HG02885 (cell line): ENCODE data around the gene PYGO2.

ENCODE experiments used
- ATAC-seq: cut with Tn5 transposase; IDR thresholded peaks from one replicate; pipeline ENCODE4 v1.9.1; 2021; ENCODE audit warnings: mild to moderate bottlenecking; ENCODE audit not compliant: unreplicated experiment, poor library complexity

Gene PYGO2

DNA sequence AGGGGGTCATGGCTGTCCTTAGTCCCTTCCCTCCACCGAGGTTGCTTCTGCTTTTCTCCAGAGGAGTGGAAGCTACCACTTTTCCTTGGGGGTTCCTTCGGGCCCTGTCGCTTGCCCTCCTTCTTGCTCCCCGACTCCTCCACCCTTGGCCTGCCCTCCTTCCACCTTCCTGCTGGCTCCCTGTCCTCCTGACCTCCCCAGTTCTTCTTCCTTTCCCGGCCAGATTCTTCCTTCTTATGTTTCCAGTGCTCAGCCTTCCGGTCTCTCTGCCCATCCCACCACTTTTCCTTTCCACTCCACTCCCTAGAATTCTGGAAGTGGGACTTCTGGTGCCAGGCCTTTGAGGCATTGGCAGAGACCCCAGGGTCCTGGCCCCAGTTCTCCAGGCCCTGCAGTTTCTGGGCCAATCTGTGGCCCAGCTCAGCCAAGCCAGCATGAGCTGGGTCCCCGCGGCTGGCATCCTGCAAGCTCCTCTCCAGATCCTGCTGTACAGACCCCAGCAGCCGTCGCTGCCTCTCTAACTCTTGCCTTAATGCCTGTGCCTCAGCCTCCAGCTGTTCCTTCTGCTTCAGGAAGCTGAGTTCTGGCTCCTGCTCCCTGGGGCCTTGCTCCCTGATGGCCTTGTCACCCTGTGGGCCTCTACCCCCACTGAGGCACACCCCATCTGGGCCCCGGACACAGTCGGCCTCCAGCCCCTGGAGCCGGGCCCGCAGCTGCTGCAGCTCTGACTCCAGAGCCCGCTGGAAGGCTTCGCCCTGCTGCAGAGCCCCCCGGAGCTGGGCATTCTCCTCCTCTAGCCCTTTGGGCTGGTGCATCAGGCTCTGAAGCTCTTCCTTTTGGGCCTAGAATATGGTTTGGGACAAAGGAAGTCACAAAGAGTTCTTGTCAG is 15.4 kb downstream of the PYGO2 start:
- ATAC-seq, result no peak

DNA sequence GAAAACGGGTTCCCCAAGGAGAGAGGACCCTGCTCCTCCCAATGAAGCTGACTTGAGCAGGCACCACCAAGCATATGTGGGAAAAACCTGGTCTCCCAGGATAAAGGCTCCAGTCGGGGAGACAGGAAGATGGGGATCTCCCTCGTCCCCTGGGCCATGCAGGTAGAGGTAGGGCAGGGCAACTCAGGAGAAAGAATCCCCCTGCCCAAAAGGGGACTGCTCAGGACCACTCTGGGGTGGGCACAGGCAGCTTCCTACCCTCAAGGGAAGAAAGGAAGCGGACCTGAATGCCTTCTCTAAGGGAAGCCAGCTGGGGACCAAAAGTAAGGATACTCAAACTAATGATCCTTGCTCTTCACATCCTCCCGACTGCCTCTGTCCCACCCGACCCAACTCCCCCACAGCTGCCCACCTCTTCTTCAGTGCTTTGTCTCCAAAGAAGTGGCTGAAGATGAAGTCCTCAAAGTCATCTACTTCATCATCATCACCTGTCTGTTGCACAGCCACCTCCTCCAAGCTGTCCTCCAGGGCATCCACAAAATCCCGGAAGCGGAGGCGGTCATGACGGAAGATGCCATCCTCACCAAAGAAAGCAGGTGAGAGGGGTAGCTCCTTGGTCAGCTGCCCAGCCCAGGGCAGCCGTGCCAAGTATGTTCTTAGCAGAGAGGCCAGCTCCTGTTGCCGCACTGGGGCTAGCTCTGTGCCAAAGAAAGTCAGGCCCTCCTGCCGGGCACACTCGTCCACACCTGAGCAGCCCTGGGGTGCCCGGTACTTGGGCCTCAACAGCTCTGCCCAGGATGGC is 16.2 kb downstream of the PYGO2 start:
- no peak for ATAC-seq

DNA sequence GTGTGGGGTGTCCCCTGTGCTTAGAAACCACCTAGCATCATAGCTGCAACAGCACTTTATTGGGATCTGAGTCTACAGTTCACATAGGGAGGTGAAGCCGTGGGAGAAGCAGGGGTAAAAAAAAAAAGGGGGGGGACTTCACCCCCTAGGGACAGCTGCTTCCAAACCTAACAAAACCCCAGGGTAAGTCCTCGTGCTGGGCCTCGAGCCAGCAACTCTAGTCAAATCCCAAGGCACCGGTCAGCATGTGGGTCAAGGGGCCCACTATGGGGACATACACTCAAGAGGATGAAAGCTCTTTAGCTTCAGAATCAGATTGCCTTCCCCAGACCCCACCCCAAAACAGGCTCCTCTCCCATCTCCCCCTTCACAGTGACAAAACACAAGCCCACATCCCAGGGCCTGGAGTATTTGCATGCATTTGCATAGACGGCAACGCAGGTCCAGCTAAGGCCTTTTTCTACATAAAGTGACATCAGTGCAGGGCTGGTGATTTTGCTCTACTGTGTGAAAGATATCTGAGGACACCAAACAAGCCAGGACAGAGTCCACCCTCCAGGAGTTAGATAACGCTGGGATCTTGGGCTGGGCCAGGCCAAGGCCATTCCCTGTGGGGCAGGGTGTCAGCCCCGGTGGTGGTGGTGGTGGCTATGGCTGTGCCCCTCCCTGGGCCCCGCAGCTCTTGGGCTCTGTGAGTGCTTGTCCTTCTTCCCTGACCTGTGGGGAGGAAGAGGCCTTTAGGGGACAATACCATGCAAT is 17.0 kb downstream of the PYGO2 start:
- no peak for ATAC-seq

DNA sequence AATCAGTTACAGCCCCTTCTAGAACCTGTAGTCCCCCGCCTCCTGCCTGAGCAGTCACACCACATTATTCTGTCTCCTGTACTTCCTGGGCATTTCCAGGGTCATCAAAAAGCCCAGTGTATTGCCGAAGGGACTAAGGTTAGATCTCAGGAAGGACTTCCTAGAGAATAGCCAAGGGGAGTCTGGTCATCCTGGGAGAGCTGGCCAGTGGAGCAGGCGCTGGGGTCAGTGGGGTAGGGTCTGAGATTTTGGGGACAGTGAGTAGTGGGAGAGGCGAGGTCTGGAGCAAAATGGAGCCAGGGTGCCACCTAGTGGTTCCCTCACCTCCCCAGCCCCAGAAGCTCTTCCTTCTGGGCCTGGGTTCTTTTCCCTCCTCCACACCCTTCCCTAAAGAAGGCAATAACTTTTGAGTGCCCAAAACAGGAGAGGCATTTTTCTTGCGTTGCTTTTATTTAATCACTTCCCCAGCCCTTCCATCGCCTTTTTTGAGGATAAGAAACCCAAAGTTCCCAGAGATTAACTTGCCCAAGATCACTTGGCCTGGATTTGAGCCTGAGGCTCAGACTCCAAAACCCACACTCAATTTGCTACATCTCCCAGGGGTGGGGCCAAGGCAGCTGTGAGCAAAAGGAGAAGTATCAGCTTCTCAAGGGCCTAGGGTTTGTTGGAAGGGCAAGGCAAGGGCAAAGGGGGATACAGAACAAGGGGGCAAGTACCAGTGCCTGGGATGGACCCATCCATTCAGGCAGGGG is 17.8 kb downstream of the PYGO2 start:
- no peak for ATAC-seq

DNA sequence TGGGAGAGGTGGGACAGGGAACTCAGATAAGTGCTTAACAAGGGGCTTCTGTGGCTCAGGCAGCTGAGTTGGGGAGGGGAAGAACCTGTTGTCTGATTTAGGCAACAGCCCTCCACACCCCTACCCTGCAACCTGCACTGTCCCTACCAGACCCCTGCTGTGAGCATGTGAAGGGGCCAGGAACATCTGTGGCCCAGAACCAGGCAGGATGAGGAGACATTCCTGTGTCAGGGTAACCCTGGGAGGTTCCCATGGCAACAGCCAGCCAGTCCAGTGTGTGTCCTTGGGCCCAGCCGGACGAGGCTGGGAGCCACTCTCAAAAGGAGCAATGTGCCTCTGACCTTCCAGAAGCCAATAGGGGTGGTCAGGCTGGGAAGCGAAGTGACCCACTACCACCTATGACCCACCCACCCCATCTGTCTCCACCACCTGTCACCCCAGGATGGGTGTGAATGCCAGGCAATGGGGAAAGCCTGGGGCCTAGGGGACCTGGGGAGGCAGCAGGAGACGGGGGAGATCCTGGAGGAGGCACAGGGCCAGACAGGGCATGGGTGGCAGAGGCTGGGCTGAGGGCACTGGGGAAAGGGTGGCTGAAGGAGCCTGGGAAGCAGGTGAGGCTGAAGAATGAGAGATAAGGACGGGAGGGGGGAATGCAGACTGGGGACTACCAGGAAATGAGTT is 20.1 kb downstream of the PYGO2 start:
- ATAC-seq, result no peak

DNA sequence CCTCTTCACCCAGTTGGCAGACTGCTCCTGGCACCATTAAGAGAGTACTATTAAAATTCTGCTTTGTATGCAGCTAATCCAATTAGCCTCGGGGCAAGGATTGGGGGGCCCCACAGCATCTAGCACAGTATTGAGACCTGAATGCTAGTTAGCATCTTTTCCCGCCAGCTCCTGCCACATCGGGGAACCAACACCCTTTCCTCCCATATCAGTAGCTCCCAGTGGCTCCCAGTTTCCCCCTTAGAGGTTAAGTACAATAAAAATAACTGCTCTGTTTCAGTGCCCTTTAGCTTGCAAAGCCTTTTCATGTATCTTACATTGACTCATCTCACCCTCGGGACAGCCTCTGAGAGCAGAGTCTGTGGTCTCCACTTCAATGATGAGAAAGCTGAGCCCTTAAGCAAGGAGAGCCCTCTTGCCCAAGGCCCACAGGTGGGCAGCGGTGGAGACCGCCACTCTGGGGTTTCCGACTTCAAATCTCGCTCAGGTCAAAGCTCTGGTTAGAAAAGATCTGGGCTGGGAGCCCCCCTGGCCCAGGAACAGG is 20.9 kb downstream of the PYGO2 start:
- no peak for ATAC-seq

DNA sequence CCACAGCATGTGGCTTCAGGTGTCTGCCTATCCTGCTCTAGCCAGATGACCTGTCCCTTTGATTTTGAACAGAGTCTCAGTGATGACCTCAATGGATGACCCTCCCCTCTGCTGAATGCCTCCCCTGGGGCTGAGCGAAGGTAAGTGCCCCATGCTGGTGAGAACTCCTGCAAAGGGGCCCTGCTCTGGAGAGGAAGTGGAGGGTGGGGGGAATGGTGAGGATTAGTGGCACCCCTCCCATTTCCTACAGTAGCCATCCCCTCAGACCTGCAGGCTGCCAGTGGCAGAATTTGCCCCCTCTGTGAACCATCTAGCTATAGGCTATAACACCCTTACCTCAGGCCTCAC is 21.4 kb downstream of the PYGO2 start:
- ATAC-seq, result no peak

DNA sequence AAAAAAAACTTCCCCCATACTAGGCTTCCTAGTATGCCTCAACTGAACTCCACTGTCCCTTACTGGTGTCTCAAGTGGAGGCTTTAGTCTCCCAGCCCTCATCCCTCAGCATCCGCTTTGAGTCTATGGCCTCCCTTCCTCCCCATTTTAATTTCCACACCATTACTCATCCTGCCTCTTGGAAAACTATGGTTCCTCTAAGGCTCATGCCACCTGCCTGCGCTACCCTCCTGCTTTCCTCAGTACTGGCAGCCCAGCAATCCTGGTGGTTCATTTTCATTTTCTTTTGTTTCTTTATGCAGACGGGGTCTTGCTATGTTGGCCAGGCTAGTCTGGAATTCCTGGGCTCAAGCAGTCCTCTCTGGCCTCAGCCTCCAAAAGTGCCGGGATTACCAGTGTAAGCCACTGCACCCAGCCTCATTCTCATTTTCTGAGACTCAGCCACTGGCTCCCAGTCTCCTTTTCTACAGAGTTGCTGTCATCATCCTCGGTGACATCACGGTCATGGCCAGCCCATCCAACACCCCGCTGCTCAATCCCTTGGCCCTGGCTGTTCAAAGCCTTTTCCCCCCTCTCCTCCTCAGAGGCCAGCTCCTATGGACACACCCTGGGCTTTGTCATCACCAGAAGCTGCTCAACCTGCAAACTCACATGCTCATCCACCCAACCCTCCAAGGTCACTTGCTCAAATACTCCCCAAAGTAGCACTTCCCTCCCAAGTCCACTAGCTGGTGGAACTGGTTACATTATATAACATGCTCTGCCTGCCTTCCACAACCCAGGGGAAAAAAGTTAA is 22.8 kb downstream of the PYGO2 start:
- ATAC-seq, result no peak

DNA sequence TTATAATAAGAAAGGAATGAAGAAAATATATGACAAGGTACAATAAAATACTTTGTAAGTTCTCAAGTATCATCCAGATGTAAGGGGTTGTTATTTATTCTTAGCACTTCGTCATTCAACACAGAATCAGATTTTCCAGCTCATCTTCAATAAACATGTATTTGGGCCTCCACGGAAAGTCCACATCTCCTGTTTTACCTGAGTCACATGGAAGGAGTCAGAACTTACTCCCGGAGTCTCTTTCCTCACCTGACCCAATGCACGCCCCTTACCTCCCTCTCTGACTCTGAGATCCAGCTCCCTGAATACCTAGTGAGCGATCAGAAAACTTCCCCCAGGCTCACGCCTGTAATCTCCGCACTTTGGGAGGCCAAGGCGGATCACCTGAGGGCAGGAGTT is 23.6 kb downstream of the PYGO2 start:
- no peak for ATAC-seq

DNA sequence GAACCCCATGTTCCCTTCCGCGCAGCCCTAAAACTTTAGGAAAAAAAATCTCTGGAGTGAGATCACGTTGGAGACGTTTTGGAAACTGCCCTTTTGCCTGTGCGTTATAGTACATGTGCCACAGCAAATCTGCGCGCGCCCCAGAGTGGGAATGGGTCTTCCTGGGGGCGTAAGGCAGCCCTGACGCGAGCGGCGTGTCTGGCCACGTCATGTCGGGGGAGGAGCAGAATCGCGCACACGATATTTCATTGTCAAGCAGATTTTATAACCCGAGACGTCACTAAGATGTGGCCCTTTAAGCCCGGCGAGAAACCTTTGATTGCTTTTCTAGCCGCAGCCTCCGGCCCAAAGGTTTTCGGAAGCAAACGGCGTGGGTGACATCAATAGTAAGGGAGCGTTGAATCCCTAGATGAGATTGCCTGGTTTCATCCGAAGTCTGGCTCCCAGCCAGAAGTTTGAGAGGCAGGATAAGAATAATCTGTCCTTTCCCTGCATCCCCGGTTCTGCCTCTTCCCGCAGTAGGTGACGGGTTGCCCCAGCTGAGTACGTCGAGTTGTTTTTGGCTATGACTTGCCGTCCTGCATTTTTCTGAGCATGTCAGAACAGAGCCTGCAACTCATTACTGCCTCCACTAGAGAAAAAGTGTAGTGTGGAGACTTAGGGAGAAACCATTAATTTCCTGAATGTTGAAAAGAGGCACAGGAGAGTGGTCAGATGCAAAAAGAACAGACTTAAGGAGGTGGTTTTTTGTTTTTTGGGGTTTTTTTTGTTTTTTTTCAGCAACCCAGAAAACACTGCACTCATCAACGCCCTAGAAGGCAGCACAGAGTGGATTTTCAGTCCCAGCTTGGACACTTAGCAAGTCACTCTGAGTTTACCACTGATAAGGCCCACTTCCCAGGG is 24.2 kb downstream of the PYGO2 start:
- ATAC-seq, result peak; percentile 67

DNA sequence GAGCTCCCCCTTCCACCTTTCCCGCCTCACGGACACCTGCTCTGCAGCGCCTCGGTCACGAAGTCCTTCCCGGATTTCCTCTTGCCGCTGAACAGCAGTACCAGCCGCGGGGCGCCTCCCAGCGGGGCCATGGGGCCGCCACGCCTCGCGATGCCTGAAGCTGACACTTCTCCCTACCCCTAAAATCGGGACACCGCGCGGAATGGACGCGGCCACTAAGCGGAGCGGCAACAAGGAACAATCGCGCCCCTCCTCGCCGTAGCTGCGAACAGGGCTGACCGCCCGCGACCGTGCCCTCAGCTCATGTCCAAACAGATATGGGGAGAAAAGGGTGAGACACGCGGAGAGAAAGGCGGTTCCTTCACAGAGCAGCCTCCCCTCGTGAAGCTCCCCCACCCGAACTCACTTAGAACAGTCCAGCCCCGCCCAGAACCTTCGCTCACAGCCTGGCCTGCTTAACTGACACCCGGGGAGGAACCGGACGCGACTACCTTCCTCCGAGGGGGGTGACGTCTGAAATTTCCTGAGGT is 25.0 kb downstream of the PYGO2 start, which contains the start of gene PMVK:
Gene PMVK (minus strand): TSS at position 165 of the 530 bp plus-strand sequence. CDS start 34 bp downstream, at position 131.
- ATAC-seq, result peak; percentile 82

DNA sequence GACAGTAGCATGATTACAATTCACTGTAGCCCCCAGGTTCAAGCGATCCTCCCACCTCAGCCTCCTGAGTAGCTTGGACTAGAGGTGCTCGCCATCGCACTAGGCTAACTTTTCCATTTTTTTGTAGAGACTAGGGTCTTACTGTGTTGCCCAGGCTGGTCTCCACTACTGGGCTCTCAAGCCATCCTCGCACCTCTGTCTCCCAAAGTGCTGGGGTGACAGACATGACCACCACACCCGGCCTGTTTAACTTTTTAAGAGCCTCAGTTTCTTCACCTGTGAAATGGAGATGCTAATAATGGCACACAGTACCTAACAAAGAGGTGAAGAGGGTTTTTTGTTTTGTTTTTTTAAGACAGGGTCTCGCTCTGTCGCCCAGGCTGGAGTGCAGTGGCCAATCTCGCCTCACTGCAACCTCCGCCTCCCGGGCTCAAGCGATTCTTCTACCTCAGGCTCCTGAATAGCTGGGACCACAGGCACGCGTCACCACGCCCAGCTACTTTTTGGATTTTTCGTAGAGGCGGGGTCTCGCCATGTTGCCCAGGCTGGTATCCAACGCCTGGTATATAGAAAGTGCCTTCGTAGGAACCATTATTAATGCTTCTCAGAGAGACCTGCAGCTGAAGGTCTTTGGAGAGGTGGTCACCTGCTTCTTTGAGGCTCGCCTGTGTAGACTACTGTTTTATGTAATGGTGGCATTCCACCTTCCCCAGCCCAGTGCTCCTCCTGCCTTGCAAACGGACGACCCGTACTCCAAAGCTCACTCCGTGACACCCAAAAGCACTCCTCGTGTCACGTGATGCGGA is 25.6 kb downstream of the PYGO2 start:
- ATAC-seq, result no peak

DNA sequence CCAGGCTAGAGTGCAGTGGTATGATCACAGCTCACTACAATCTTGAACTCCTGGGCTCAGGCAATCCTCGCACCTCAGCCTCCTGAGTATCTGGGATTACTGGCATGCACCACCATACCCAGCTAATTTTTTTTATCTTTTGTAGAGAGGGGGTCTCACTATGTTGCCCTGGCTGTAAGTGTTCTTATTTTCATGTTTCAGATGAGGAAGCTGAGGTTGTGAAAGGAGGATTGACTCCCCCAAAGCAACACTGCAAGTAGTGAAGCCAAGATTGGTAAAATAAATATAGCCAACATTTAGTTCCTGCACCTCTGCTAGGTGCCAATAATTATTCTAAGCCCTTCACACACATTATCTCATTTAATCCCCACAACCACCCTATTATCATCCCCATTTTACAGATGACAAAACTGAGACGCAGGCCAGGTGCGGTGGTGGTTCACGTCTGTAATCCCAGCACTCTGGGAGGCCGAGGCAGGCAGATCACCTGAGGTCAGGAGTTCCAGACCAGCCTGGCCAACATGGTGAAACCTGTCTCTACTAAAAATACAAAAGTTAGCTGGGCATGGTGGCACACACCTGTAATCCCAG is 27.1 kb downstream of the PYGO2 start:
- ATAC-seq, result no peak

DNA sequence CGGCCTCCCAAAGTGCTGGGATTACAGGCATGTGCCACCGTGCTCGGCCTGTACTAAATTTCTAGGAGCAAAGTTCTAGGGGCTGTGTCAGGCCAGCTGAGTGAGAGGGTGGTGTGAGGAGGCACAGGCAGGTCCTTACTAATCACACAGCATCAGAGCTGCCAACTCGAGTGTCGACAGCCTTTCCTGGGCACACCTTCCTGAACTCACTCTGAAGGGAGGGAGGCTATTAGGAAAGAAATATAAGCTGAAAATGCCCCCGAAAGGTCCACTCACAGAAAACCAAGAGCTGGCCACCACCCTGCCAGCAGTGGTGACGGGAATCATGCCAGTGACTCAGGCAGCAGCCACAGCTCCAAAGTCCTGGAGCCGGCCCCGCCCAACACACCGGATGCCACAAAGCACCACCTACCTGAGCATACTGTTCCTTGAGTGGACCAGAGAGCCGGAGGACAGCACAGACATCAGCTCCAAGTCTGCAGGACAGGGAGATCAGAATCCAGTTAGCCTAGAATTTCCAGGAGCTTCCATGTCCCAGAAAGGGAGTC is 29.6 kb downstream of the PYGO2 start:
- no peak for ATAC-seq

DNA sequence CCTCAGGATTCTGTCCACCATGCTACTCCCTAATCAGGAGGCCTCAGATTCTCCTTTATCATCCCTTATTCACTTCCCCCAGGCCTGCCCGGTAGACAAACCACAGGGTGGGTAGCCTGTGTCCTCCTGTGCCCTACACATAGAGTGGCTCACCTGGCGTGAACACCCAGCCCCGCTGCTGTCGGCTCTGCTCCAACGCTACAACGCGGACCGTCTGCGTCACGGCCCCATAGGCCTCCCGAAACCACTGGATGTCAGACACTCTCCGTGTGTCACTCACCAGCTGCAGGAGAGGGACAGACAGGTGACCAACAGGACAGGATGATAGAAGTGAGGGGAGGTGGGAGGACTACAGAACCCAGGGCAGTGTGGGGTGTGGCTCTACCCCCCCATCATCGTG is 35.4 kb downstream of the PYGO2 start:
- no peak for ATAC-seq
